Activated CD8-positive, alpha-beta memory T cell treated with anti-CD3 and anti-CD28 coated beads, Interleukin-2, amount 50 U/mL, for 1 hour (primary cell): Measurements from ENCODE around the gene B3GALT4.
"Not testable (repeated sequence)": the region's sequence is repeated elsewhere in the genome, so short reads cannot be mapped to it uniquely, and the experiment has no call there.

Experiments used
- DNase-seq: peaks from one replicate; pipeline ENCODE4 v3.0.0-alpha.2; 2020; ENCODE audit errors: extremely low read depth

B3GALT4 gene

GRCh38 chr6:33272275-33273128 lies 4.4 kb upstream of the B3GALT4 start:
- no peak for DNase-seq

- no peak for DNase-seq
Measured at GRCh38 chr6:33273129-33273923, 3.6 kb upstream of the B3GALT4 start.

GRCh38 chr6:33273924-33274902 lies 2.7 kb upstream of the B3GALT4 start:
- no peak for DNase-seq

- not testable (repeated sequence) for DNase-seq
Measured at GRCh38 chr6:33275795-33276580, 935 bp upstream of the B3GALT4 start.

GRCh38 chr6:33276581-33276863 lies 401 bp upstream of the B3GALT4 start:
- no peak for DNase-seq

- no peak for DNase-seq
Measured at GRCh38 chr6:33277663-33278391, 904 bp downstream of the B3GALT4 start.

- no peak for DNase-seq
Measured at GRCh38 chr6:33278392-33278741, 1.4 kb downstream of the B3GALT4 start.

GRCh38 chr6:33278810-33279209 lies 1.9 kb downstream of the B3GALT4 start:
- no peak for DNase-seq

GRCh38 chr6:33279257-33279695 lies 2.4 kb downstream of the B3GALT4 start:
- no peak for DNase-seq

GRCh38 chr6:33279971-33280511 lies 3.1 kb downstream of the B3GALT4 start:
- no peak for DNase-seq

- no peak for DNase-seq
Measured at GRCh38 chr6:33280539-33280938, 3.6 kb downstream of the B3GALT4 start.

- DNase-seq = not testable (repeated sequence)
Measured at GRCh38 chr6:33285214-33285613, 8.3 kb downstream of the B3GALT4 start.

GRCh38 chr6:33286946-33287914 lies 10.3 kb downstream of the B3GALT4 start:
- DNase-seq = no peak

GRCh38 chr6:33288141-33288920 lies 11.4 kb downstream of the B3GALT4 start:
- no peak for DNase-seq

- no peak for DNase-seq
Measured at GRCh38 chr6:33288921-33289783, 12.2 kb downstream of the B3GALT4 start, which contains the start of the genes PFDN6 and WDR46. PFDN6 (plus strand) TSS chr6:33289601; CDS start chr6:33289857, 256 bp downstream. WDR46 (minus strand) TSS chr6:33289239; CDS start chr6:33289170, 69 bp downstream.

GRCh38 chr6:33289784-33290315 lies 12.9 kb downstream of the B3GALT4 start:
- no peak for DNase-seq

GRCh38 chr6:33290459-33290858 lies 13.5 kb downstream of the B3GALT4 start:
- DNase-seq = no peak
